H54 (cell line): Measurements from ENCODE around the gene GOLGA8S.
"Not testable (repeated sequence)": the region's sequence is repeated elsewhere in the genome, so short reads cannot be mapped to it uniquely, and the experiment has no call there.

Source experiments
- DNase-seq: peaks from one replicate; pipeline ENCODE4 v3.0.0; 2011; ENCODE audit warnings: low spot score, mixed read lengths; ENCODE audit not compliant: insufficient read length
- FAIRE-seq: peaks from 3 replicates; lab custom pipeline; 2011; peaks lifted over from hg19 to GRCh38; lab: Jason Lieb, UNC
- POLR2A ChIP-seq: IDR thresholded peaks from 2 replicates; pipeline ENCODE4 v1.6.1; 2011; ENCODE audit warnings: low read depth, mild to moderate bottlenecking, low read length

GOLGA8S gene

GRCh38 chr15:23384371-23384770, 29.8 kb downstream of the GOLGA8S start:
- TF ChIP-seq POLR2A, result no peak
- DNase-seq, result no peak
- no peak for FAIRE-seq

DNA sequence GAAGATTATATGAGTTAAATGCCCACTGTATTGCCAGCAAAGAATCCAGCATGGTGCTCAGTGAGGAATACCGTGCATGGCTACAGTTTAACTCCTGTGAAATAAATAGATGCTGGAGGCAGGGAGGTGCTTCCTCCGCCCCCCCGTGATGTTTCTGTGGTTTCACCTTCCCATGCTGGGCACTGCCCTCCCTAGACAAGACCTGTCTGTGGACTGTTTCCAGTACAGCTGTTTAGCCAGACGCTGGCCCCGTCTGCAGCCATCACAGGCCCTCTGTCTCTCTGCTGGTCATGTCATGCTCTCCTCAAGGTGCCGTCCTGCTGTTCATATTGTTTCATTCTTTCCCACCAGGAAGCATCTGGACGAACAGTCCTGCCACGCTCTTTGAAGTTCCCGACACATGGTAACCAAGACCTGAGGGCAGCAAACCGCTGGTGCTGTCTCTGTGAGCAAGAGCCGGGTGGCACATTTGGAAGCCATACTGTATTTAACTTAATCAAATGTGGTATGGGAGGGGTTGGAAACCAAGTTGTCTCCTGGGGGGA, 31.4 kb downstream of the GOLGA8S start:
- no peak for FAIRE-seq
- DNase-seq, result no peak
- TF ChIP-seq POLR2A, result no peak

- TF ChIP-seq POLR2A, result no peak
- DNase-seq (no peak), FAIRE-seq (no peak)
These were observed 33.2 kb downstream of the GOLGA8S start for GRCh38 chr15:23387621-23388190.

DNA sequence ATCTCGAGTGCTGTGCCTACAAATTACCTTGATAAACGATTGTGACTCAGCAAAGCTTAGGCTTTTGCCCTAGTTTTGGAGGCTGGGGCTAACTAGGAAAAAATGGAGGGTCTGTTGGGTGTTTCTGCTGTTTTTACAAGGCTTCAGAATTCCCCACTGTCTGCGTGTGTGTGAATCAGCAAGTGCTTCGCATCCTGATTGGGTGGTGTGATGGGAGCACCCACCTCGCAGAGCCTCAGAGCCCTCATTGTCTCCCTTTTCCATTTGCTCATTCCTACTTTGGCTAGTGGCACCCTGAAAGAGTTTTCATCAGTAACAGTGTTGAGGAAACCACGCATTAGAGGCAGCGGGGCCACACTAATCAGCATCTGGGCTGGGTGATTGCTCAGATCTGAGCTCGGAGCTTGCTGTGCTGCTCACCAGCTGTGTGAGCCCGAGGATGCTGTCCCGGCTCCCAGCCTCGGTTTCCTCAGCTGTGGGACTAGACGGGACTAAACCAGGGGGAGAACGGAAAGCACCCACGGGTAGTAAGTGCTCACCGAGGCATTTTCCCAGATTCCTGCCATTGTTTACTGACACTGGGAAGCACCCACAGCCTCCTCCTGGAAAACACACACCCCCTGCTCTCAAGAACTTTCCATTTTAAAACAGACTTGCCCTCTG, 40.6 kb downstream of the GOLGA8S start:
- DNase-seq, result peak; percentile 21
- TF ChIP-seq POLR2A, result no peak
- FAIRE-seq, result peak; percentile 84

GRCh38 chr15:23395832-23396231, 41.3 kb downstream of the GOLGA8S start:
- no peak for FAIRE-seq
- DNase-seq, result no peak
- no peak for TF ChIP-seq POLR2A

- no peak for DNase-seq
- TF ChIP-seq POLR2A, result no peak
- FAIRE-seq, result no peak
These were observed 43.2 kb downstream of the GOLGA8S start for GRCh38 chr15:23397779-23398178.

DNA sequence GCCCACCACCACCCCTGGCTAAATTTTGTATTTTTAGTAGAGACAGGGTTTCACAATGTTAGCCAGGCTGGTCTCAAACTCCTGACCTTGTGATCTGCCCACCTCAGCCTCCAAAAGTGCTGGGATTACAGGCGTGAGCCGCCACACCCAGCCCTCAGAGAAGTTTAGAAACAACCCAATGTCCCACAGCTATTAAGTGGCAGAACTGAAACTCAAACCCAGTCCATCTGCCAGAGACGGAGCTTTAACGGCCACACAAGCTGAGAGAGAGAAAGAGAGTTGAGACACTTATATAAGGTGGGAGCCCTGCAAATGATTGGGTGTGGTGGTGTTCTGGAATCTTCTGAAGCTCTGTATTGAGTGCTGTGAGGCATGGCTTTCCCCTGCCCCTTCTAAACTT, 43.8 kb downstream of the GOLGA8S start:
- DNase-seq, FAIRE-seq: not testable (repeated sequence)

DNA sequence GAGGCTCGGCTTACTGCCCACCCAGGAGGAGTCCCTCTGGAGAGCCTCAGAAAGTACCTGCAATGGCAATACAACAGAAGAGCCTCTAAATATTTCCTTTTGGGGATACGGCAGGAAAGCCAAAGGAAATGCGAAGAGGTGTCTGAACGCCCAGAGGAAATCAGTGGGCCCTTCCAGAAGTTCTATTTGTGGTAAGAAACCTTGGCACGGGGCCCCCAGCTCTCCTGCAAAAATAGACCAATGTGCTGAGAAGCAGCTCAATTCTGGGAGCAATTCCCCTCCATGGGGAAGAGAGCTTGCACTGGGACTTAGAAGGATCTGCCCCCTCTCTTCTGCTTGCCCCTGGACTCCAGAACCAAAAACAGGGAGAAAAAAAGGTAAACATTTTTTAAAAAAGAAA, 44.7 kb downstream of the GOLGA8S start:
- not testable (repeated sequence) for DNase-seq, FAIRE-seq

DNA sequence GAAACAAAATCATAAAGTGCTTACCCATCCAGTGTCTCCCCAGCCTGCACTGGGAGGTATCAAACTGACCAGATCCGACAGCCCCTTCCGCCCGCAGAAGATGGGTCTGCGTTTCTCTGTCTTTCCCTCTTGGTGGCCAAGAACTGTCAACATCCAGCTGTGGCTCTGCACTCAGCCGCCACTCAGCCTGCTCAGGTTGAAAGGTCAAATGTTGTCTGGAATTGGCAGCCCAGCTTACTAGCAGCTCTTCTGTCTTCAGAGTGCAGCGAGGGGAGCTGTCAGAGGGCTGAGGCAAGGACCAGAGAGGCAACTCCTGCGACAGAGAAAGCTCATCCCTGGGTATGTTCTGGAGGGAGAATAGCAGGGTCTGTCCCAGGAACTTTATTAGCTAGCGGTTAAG, 47.1 kb downstream of the GOLGA8S start:
- TF ChIP-seq POLR2A, result no peak
- DNase-seq (no peak), FAIRE-seq (no peak)

DNA sequence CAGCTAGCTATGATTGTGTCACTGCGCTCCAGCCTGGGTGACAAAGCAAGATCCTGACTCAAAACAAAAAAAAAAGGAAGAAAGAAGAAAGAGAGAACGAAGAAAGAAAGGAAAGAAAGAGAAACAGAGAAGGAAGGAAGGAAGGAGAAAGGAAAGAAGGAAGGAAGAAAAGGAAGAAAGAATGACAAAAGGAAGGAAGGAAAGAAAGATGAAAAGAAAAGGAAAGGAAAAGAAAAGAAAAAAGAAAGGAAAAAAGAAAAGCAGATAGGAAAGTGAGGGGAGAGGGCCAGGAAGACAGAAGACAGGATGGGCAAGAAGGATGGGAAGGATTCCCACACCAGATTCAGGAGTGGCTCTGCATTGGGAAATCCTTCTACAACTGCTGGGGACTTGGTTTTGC, 47.6 kb downstream of the GOLGA8S start:
- FAIRE-seq, result no peak
- no peak for TF ChIP-seq POLR2A

DNA sequence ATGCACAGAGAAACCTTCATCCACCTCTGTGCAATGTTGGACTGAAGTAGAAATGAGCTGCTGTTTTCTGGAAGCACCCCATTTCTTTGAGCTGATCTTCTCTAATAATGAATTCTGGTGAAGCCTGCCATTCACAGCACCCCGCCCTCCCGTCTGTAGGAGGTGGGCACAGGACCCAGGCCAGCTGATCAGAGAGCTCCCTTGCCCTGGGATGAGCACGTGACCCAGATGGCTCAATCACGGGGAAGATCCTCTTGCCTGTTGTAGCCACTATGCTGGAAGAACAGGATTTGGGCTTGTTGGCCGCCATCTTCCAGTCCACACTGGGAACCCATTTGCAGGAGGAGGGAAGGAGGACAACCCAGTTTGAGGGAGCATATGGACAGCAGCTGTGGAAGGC, 48.0 kb downstream of the GOLGA8S start:
- no peak for TF ChIP-seq POLR2A
- DNase-seq, result no peak
- FAIRE-seq, result no peak

More for the DNA sequence above, 47.6 kb downstream of the GOLGA8S start:
- no peak for DNase-seq

DNA sequence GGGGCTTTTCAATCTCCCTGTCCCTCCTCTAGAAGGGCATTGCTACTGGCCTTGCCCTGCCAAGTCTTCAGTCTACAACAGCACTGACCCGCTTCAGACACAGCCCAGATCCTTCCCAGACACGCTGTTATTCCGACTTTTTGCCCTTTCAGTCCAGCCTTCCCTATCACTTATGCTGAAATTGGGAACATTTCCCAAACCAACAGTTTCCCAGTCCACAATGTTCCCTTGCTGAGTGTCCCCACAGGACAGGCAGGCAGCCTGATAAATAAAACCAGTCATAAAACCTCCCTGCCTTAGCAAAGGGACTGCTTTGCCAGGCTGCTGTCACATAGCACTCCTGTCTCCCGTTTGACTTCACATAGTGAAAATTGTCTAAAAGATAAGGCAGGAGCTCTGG, 49.0 kb downstream of the GOLGA8S start:
- FAIRE-seq (no peak), DNase-seq (no peak)
- no peak for TF ChIP-seq POLR2A

- no peak for DNase-seq
- no peak for TF ChIP-seq POLR2A
- FAIRE-seq, result no peak
These were observed 57.3 kb downstream of the GOLGA8S start for GRCh38 chr15:23411841-23412240.

DNA sequence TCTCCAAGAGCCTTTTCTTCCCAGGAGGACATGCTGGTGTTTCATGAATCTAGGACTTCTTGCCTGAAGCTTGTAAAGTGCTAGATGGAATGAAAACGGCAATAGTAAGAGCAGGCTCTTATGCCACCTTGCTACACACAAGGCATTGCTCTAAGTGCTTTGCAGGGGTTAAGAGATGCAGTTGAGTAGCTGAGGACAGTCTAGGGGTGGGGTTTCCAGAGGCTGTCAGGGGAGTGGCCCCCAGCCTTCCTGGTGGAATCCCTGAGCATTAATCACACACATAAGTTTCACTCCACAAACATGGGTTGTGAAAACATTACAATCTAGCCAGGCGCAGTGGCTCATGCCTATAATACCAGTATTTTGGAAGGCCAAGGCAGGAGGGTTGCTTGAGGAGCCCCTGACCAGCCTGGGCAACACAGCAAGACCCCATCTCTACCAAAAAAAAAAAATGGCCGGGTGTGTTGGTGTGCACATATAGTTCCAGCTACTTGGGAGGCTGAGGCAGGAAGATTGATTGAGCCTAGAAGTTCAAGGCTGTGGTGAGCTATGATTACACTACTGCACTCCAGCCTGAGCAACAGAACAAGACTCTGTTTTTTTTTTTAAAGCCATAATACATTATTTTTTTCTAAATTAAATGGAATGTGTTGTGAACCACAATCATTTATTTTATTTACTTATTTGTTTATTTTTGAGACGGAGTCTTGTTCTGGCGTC, 58.5 kb downstream of the GOLGA8S start:
- FAIRE-seq, DNase-seq: not testable (repeated sequence)
